GM12878 (cell line): ENCODE data around the gene RRP12. TPM values are rescaled to one million over a fixed set of nuclear protein-coding genes. Genes with fewer than 3 reads are reported as not detected.
A peak's percentile ranks its signal among the peaks of the same experiment; 100 is the strongest.

Source experiments
- GATAD2B ChIP-seq: fragments of 450-650 bp; conservative IDR thresholded peaks from 2 replicates; pipeline ENCODE4 v1.6.1; 2017; ENCODE audit warnings: low read depth, mild to moderate bottlenecking, moderate library complexity
- JUNB ChIP-seq: IDR thresholded peaks from 2 replicates; pipeline ENCODE4 v1.6.1; 2016; ENCODE audit warnings: antibody characterized with exemption, mild to moderate bottlenecking
- KDM1A ChIP-seq: fragments of 200-600 bp; sonication (generic); IDR thresholded peaks from 2 replicates; pipeline ENCODE4 v1.6.1; 2016; ENCODE audit warnings: borderline replicate concordance
- MAX ChIP-seq: IDR thresholded peaks from 2 replicates; pipeline ENCODE4 v1.6.1; 2012; ENCODE audit warnings: low read depth, low read length, improper control_type of control experiment
- MTA3 ChIP-seq: IDR thresholded peaks from 2 replicates; pipeline ENCODE4 v1.6.1; 2012; ENCODE audit warnings: low read length, inconsistent platforms, borderline replicate concordance
- NFXL1 ChIP-seq: fragments of 450-650 bp; IDR thresholded peaks from 2 replicates; pipeline ENCODE4 v1.6.1; 2017; ENCODE audit warnings: antibody characterized with exemption, mild to moderate bottlenecking, borderline replicate concordance
- NFYA ChIP-seq: IDR thresholded peaks from 2 replicates; pipeline ENCODE4 v1.6.1; 2011; ENCODE audit warnings: low read depth, mild to moderate bottlenecking, low read length, improper control_type of control experiment, borderline replicate concordance
- NFYB ChIP-seq: IDR thresholded peaks from 2 replicates; pipeline ENCODE4 v1.6.1; 2011; ENCODE audit warnings: low read depth, mild to moderate bottlenecking, low read length, improper control_type of control experiment, moderate library complexity; ENCODE audit not compliant: insufficient read depth
- NR2F1 ChIP-seq: fragments of 450-650 bp; conservative IDR thresholded peaks from 2 replicates; pipeline ENCODE4 v1.6.1; 2017; ENCODE audit warnings: mild to moderate bottlenecking
- PBX3 ChIP-seq: IDR thresholded peaks from 2 replicates; pipeline ENCODE4 v1.6.1; 2011; ENCODE audit warnings: mild to moderate bottlenecking, low read depth, low read length, moderate library complexity; ENCODE audit not compliant: insufficient replicate concordance
- RB1 ChIP-seq: fragments of 450-650 bp; formaldehyde crosslinking; IDR thresholded peaks from 2 replicates; pipeline ENCODE4 v1.6.1; 2017; ENCODE audit warnings: mild to moderate bottlenecking, borderline replicate concordance
- REST ChIP-seq: IDR thresholded peaks from 2 replicates; pipeline ENCODE4 v1.6.1; 2012; ENCODE audit warnings: mild to moderate bottlenecking, low read depth, low read length
- RUNX3 ChIP-seq: IDR thresholded peaks from 2 replicates; pipeline ENCODE4 v1.6.1; 2012; ENCODE audit warnings: low read length, inconsistent platforms
- SKIL ChIP-seq: fragments of 450-650 bp; IDR thresholded peaks from 2 replicates; pipeline ENCODE4 v1.6.1; 2017; ENCODE audit warnings: mild to moderate bottlenecking, low read depth, inconsistent platforms; ENCODE audit not compliant: poor library complexity, severe bottlenecking
- SUZ12 ChIP-seq: fragments of 200-600 bp; sonication (generic); IDR thresholded peaks from one replicate; pipeline ENCODE4 v1.6.1; 2018; ENCODE audit warnings: antibody characterized with exemption, mild to moderate bottlenecking; ENCODE audit not compliant: unreplicated experiment
- TBL1XR1 ChIP-seq: IDR thresholded peaks from 2 replicates; pipeline ENCODE4 v1.6.1; 2012; ENCODE audit warnings: low read depth, low read length, improper control_type of control experiment
- TCF7 ChIP-seq: IDR thresholded peaks from 2 replicates; pipeline ENCODE4 v1.6.1; 2014; ENCODE audit warnings: antibody characterized with exemption, borderline replicate concordance
- YBX1 ChIP-seq: fragments of 450-650 bp; IDR thresholded peaks from 2 replicates; pipeline ENCODE4 v1.6.1; 2016; ENCODE audit warnings: antibody characterized with exemption
- polyA plus RNA-seq, 11 experiments: library from polyadenylated mRNA; depleted of rRNA in 4 of 11; unstranded in 6 of 11; stranded (reverse) in 5 of 11; fragments of >200 nt; fragmentation: Nextera tagmentation in 4 of 11; fragmentation: Illumina TruSeq in 1 of 11; extraction: Ambion mirVana in 4 of 11; extraction: Trizol in 1 of 11; gene quantifications; 1 replicate in 1 of 11; 2 replicates in 10 of 11; pipeline versions ENCODE4 v1.2.1 to v1.2.3, GENCODE V29; 2011 to 2016; ENCODE audit warnings: inconsistent platforms in 2 of 11, missing spikeins in 2 of 11, low read depth in 1 of 11
- total RNA-seq, 4 experiments: library from RNA; depleted of rRNA in 3 of 4; stranded (reverse); fragments of >200 nt in 3 of 4; fragmentation: Illumina TruSeq in 1 of 4; extraction: Trizol in 1 of 4; gene quantifications; 2 replicates each; pipeline versions ENCODE4 v1.2.1 to v1.2.3, GENCODE V29; 2013 to 2021
- TF ChIP-seq, protein P1 (sequence below): fragments of 450-650 bp; IDR thresholded peaks from 2 replicates; pipeline ENCODE4 v1.6.1; 2014; ENCODE audit warnings: mild to moderate bottlenecking
- TF ChIP-seq, protein P2 (sequence below): fragments of 150-350 bp; IDR thresholded peaks from 2 replicates; pipeline ENCODE4 v1.6.1; 2014; ENCODE audit warnings: mild to moderate bottlenecking, low read depth, low read length

Gene RRP12
- total and polyA plus RNA-seq, 10 of the 15 experiments (the other 5 are each of a cell fraction or from before 2014, with no cell fraction given): 5.3 to 48.7 (median 16.8) TPM

DNA sequence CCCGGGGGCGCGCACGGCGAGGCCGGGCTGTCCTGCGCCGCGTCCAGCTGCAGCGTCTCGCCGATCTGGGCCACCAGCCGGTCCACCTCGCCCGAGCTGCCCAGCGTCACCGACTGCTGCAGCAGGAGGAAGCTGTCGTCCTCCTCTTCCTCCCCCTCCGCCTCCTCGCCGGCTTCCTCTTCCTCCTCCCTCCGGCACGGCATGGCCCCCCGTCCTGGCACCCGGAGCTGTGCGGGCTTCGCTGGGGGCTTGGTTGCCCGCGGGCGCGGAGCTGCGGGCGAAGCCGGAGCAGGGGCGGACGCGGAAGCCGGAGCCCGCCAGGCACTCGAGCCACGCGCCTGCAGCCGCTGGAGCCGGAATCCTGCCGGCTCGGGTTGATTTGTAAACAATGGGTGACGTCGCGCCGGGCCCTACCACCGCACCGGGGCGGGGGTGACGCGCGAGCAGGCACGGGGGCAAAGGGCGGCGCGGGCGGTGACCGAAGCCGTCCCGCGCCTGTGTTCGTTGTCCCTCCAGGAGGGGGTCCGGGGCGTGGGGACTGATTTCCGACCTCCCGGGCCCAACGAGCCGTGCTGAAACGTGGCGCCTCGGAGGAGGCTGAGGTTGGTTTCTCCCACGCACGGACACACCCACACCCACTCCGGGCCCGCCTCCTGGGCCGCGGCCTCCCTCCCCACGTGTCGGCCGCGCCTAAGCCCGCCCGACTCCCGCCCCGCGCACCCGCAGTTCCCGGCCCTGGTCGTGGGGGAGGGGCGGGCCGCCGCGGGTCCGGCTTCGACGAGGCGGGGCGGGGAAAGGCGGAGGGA, 66.6 kb downstream of the RRP12 start, which contains the start of gene FRAT2 (continued):
- TF ChIP-seq SKIL (no peak), REST (no peak), MTA3 (no peak), SUZ12 (no peak), MAX (peak; percentile 37; the same call in 1 of the 2 replicates), PBX3 (no peak), RB1 (peak; percentile 90; the same call in 1 of the 2 replicates), NFYB (no peak), NFXL1 (peak; percentile 86), JUNB (no peak), KDM1A (no peak), NFYA (no peak), TCF7 (no peak), NR2F1 (peak; percentile 92), GATAD2B (peak; percentile 46; the same call in 1 of the 2 replicates), RUNX3 (peak; percentile 19; the same call in 1 of the 2 replicates), YBX1 (no peak), TBL1XR1 (no peak)
- TF ChIP-seq, protein P1, sequence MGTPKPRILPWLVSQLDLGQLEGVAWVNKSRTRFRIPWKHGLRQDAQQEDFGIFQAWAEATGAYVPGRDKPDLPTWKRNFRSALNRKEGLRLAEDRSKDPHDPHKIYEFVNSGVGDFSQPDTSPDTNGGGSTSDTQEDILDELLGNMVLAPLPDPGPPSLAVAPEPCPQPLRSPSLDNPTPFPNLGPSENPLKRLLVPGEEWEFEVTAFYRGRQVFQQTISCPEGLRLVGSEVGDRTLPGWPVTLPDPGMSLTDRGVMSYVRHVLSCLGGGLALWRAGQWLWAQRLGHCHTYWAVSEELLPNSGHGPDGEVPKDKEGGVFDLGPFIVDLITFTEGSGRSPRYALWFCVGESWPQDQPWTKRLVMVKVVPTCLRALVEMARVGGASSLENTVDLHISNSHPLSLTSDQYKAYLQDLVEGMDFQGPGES: 0 out of 2 replicates have a peak, but pooled peaks have one; percentile 42
- TF ChIP-seq, protein P2, sequence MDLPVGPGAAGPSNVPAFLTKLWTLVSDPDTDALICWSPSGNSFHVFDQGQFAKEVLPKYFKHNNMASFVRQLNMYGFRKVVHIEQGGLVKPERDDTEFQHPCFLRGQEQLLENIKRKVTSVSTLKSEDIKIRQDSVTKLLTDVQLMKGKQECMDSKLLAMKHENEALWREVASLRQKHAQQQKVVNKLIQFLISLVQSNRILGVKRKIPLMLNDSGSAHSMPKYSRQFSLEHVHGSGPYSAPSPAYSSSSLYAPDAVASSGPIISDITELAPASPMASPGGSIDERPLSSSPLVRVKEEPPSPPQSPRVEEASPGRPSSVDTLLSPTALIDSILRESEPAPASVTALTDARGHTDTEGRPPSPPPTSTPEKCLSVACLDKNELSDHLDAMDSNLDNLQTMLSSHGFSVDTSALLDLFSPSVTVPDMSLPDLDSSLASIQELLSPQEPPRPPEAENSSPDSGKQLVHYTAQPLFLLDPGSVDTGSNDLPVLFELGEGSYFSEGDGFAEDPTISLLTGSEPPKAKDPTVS: no peak
